Heart left ventricle (tissue), 16 donors: ENCODE measurements around the gene SH3BP5. TPM values are rescaled to one million over a fixed set of nuclear protein-coding genes. Genes with fewer than 3 reads are reported as not detected.

Experiments
- ATAC-seq, 4 donors: fragments of 200-7000 bp; cut with Tn5 transposase; one replicate each; pipeline ENCODE4 v1.9.1; 2020 to 2022; ENCODE audit warnings: moderate library complexity in 4 of 4, mild to moderate bottlenecking in 3 of 4, moderate number of reproducible peaks in 1 of 4
- DNase-seq, 5 donors: peaks; one replicate each; pipeline ENCODE4 v3.0.0-alpha.2; 2020
- H3K27ac ChIP-seq, 12 donors: fragments of 200-600 bp; sonication (generic) in 4 of 12; one replicate each; pipeline versions ENCODE4 v1.5.0 to v1.8.0; 2016 to 2022; ENCODE audit warnings: mild to moderate bottlenecking in 2 of 12
- H3K27me3 ChIP-seq, 9 donors: fragments of 200-600 bp; sonication (generic) in 2 of 9; one replicate each; pipeline versions ENCODE4 v1.5.1 to v1.8.0; 2016 to 2022; ENCODE audit warnings: mild to moderate bottlenecking in 3 of 9
- H3K36me3 ChIP-seq, 9 donors: fragments of 200-600 bp; sonication (generic) in 2 of 9; one replicate each; pipeline versions ENCODE4 v1.5.0 to v1.8.0; 2018 to 2022; ENCODE audit warnings: mild to moderate bottlenecking in 2 of 9
- H3K4me1 ChIP-seq, 12 donors: fragments of 200-600 bp; sonication (generic) in 4 of 12; one replicate each; pipeline versions ENCODE4 v1.5.0 to v1.8.0; 2016 to 2022; ENCODE audit warnings: mild to moderate bottlenecking in 3 of 12
- H3K4me3 ChIP-seq, 12 donors: fragments of 200-600 bp; sonication (generic) in 4 of 12; one replicate each; pipeline versions ENCODE4 v1.5.0 to v1.8.0; 2017 to 2022; ENCODE audit warnings: mild to moderate bottlenecking in 9 of 12, moderate library complexity in 4 of 12
- H3K9me3 ChIP-seq, 12 donors: fragments of 200-600 bp; sonication (generic) in 4 of 12; one replicate each; pipeline versions ENCODE4 v1.5.0 to v1.8.0; 2016 to 2022; ENCODE audit warnings: mild to moderate bottlenecking in 1 of 12
- CTCF ChIP-seq, 12 donors: fragments of 200-600 bp; sonication (generic) in 4 of 12; IDR thresholded peaks; one replicate each; pipeline versions ENCODE4 v1.5.0 to v1.8.0; 2018 to 2022; ENCODE audit warnings: antibody characterized with exemption in 12 of 12, mild to moderate bottlenecking in 5 of 12
- POLR2A ChIP-seq, 2 donors: fragments of 450-650 bp; IDR thresholded peaks; one replicate each; pipeline ENCODE4 v1.6.1; 2017; ENCODE audit warnings: antibody characterized with exemption in 2 of 2, mild to moderate bottlenecking in 2 of 2, moderate library complexity in 2 of 2
- WGBS, 4 donors: extraction: QIAGEN DNeasy Blood & Tissue Kit in 2 of 4; methylation state at CpG; one replicate each; pipeline versions ENCODE4 v1.1.5 to v1.1.7; 2013 to 2018; 5-methylcytosine and 5-hydroxymethylcytosine counted together
- intact Hi-C, 10 donors: fragments of 100-400 bp; cut with DNase I; formaldehyde crosslinking; loops; one replicate each; pipeline versions ENCODE4 v1.11.1 to v1.14.2; 2022
- polyA plus RNA-seq, 2 donors: library from polyadenylated mRNA; stranded (reverse); fragments of 200-250 nt; gene quantifications; one replicate each; pipeline ENCODE4 v1.2.3, GENCODE V29; 2013
- total RNA-seq, 9 donors: library from RNA; depleted of rRNA in 2 of 9; stranded (reverse); fragments of >200 nt in 2 of 9; fragmentation: NEBNext Ultra II Directional in 3 of 9; extraction: Animal tissue kit (Norgen Biotek cat#: 25700) in 3 of 9; gene quantifications; one replicate each; pipeline versions ENCODE4 v1.1.0 to v1.2.4, GENCODE V29; 2016 to 2023
- donor health status: ischemic (EF 13 %, LVEDD 7.1; RV severe dilation, severe dysfunction).
- donor health status: healthy with polysubstance abuse.
- donor health status: DM: no; HTN: yes; CAD: no.
- donor health status: DM: no; HTN: no; CAD: no.
- donor health status: ischemic (EF 25% LVEDD 6.9; RV normal size, moderate dysfunction).
- donor health status: ischemic (EF 25% LVEDD 5.7; RV mildly dilated, moderate dysfunction).
- donor health status: healthy.
- donor health status: DM: yes; HTN: yes; CAD: no.
- donor health status: ischemic (EF 35%, LVEDD 5.7; RV mildly dilated, moderate dysfunction).
- donor health status: nonischemic (EF 11% LVEDD 7.7; RV severe dilation, severe dysfunction).
- donor health status: DM: yes; HTN: yes; CAD: no.
- donor health status: PGD.
- donor health status: ischemic (EF 29% LVEDD 5.4; RV normal size, mild dysfunction).
- donor health status: nonischemic (EF 23%, LVEDD 6.1; RV moderate dilation, normal function).

SH3BP5 gene
- total and polyA plus RNA-seq, 11 donors: 4.9 to 28.6 (median 9.9) TPM

GRCh38 chr3:15269091-15269989 lies 63.0 kb downstream of the SH3BP5 start:
- H3K4me1 ChIP-seq: peaks cover 0 to 68% (median 19%) of the 10 kb centered on the region in 12 donors
- intact Hi-C loops: loop anchor here in 9 of 10 donors (1.0 to 10.0 kb wide), 11 partner anchors 61 to 288 kb away; partner anchors contain the start of gene SH3BP5 (in 4 of the 9)
- H3K27me3 ChIP-seq: no peaks in the 10 kb centered on the region
- H3K4me3 ChIP-seq: peak overlapping the region in 6 of 12 donors; percentile 6 to 27 (median 16)
- H3K36me3 ChIP-seq: peaks cover 0 to 14% (median 0%) of the 10 kb centered on the region in 9 donors
- ATAC-seq (peak; percentile 33 to 89 (median 84)), DNase-seq (peak; percentile 86 to 92 (median 89))
- WGBS, 4 donors: 61 to 82% (median 64%) methylated on average over 13 to 29 of the region's 29 CpGs
- peak overlapping the region in 8 of 12 donors; percentile 44 to 79 (median 60) for H3K27ac ChIP-seq
- no peaks in the 10 kb centered on the region for H3K9me3 ChIP-seq
- TF ChIP-seq POLR2A (IDR thresholded peaks at IDR 0.05) (peak in 1 of 2 donors; percentile 33), CTCF (IDR thresholded peaks at IDR 0.05) (peak in 1 of 12 donors; percentile 8)

GRCh38 chr3:15268033-15268631 lies 64.3 kb downstream of the SH3BP5 start:
- ATAC-seq (peak; percentile 68 to 76 (median 73)), DNase-seq (peak; percentile 85 to 91 (median 86))
- Histone ChIP-seq H3K4me1 (peaks cover 0 to 56% (median 19%) of the 10 kb centered on the region in 12 donors), H3K27ac (peak overlapping the region in 4 of 12 donors; percentile 17 to 79 (median 54)), H3K36me3 (peaks cover 0 to 14% (median 0%) of the 10 kb centered on the region in 9 donors), H3K27me3 (no peaks in the 10 kb centered on the region), H3K4me3 (no peak overlapping the region), H3K9me3 (no peaks in the 10 kb centered on the region)
- WGBS, 4 donors: 30 to 32% (median 30%) methylated on average over 14 to 15 of the region's 15 CpGs
- intact Hi-C loops: loop anchor here (1.0 to 10.0 kb wide), 14 partner anchors 63 to 289 kb away; partner anchors contain the start of gene SH3BP5 (in 7 of the 10)
- TF ChIP-seq POLR2A (IDR thresholded peaks at IDR 0.05) (no peak), CTCF (IDR thresholded peaks at IDR 0.05) (peak; percentile 88 to 98 (median 95))

- Histone ChIP-seq H3K9me3 (no peaks in the 10 kb centered on the region), H3K36me3 (peaks cover 0 to 14% (median 0%) of the 10 kb centered on the region in 9 donors), H3K27me3 (no peaks in the 10 kb centered on the region), H3K4me1 (peaks cover 0 to 49% (median 19%) of the 10 kb centered on the region in 12 donors), H3K4me3 (no peak overlapping the region), H3K27ac (no peak overlapping the region)
- intact Hi-C loops: loop anchor here in 8 of 10 donors (1.0 to 10.0 kb wide), 9 partner anchors 65 to 290 kb away; partner anchors contain the start of gene SH3BP5 (in 2 of the 8)
- ATAC-seq (no peak), DNase-seq (peak in 1 of 5 donors; percentile 15)
- TF ChIP-seq CTCF (IDR thresholded peaks at IDR 0.05) (no peak), POLR2A (IDR thresholded peaks at IDR 0.05) (no peak)
- 93 to 98% (median 97%) methylated on average over 2 to 3 of the region's 3 CpGs for WGBS, 4 donors
These were observed 64.9 kb downstream of the SH3BP5 start for GRCh38 chr3:15267502-15267901.
